Testis (tissue), 3 donors: ENCODE data around the gene ESR1. TPM values are rescaled to one million over a fixed set of nuclear protein-coding genes. Genes with fewer than 3 reads are reported as not detected.
A peak's percentile ranks its signal among the peaks of the same experiment; 100 is the strongest.

Source experiments
- DNase-seq: peaks from one replicate; pipeline ENCODE4 v3.0.0-alpha.2; 2019
- H3K27ac ChIP-seq, 2 donors: fragments of 200-600 bp; sonication (generic); one replicate each; pipeline ENCODE4 v1.5.1; 2019
- H3K27me3 ChIP-seq: fragments of 200-600 bp; sonication (generic); one replicate; pipeline ENCODE4 v1.5.1; 2019
- H3K36me3 ChIP-seq: fragments of 200-600 bp; sonication (generic); one replicate; pipeline ENCODE4 v1.5.1; 2017; ENCODE audit warnings: low read depth; ENCODE audit errors: missing control alignments
- H3K4me1 ChIP-seq: fragments of 200-600 bp; sonication (generic); one replicate; pipeline ENCODE4 v1.5.1; 2019
- H3K4me3 ChIP-seq, 2 donors: fragments of 200-600 bp; sonication (generic); one replicate each; pipeline ENCODE4 v1.5.1; 2017 to 2019
- H3K9me3 ChIP-seq: fragments of 200-600 bp; sonication (generic); one replicate; pipeline ENCODE4 v1.5.1; 2017
- CTCF ChIP-seq, 3 experiments: fragments of 450-650 bp in 2 of 3; fragments of 200-600 bp in 1 of 3; sonication (generic) in 1 of 3; IDR thresholded peaks; one replicate each; pipeline ENCODE4 v1.5.1; 2016 to 2019; ENCODE audit warnings: antibody characterized with exemption in 3 of 3, mild to moderate bottlenecking in 2 of 3, moderate library complexity in 1 of 3
- POLR2A ChIP-seq: fragments of 450-650 bp; IDR thresholded peaks from one replicate; pipeline ENCODE4 v1.6.1; 2017; ENCODE audit warnings: antibody characterized with exemption, mild to moderate bottlenecking, moderate library complexity
- WGBS, 2 donors: methylation state at CpG; one replicate each; pipeline ENCODE4 v1.1.5; 2018; 5-methylcytosine and 5-hydroxymethylcytosine counted together
- intact Hi-C: fragments of 100-400 bp; cut with DNase I; formaldehyde crosslinking; loops from one replicate; pipeline ENCODE4 v1.15.1; 2023; ENCODE audit warnings: low total_unique reads
- polyA plus RNA-seq: library from polyadenylated mRNA; stranded (reverse); fragments of 350-450 nt; fragmentation: Illumina TruSeq; extraction: RNeasy Lipid Tissue Mini Kit (QIAGEN cat#74804); gene quantifications from one replicate; pipeline ENCODE4 v1.2.3, GENCODE V29; 2014; ENCODE audit warnings: low read depth, low replicate concordance; ENCODE audit not compliant: insufficient read depth
- total RNA-seq, 2 donors: library from RNA; depleted of rRNA; stranded (reverse); fragments of >200 nt; gene quantifications; one replicate each; pipeline ENCODE4 v1.2.3, GENCODE V29; 2016

ESR1 gene
- total and polyA plus RNA-seq, 3 donors from 2014 or later: 4.3 to 9.3 (median 8.1) TPM

GRCh38 chr6:151992091-151992490 is 184.6 kb downstream of the ESR1 start:
- Histone ChIP-seq H3K36me3 (no peaks in the 10 kb centered on the region), H3K27ac (no peak overlapping the region), H3K4me1 (no peaks in the 10 kb centered on the region), H3K9me3 (no peaks in the 10 kb centered on the region), H3K4me3 (no peak overlapping the region), H3K27me3 (no peaks in the 10 kb centered on the region)
- 83 to 84% methylated on average over 5 of the region's 5 CpGs for WGBS, 2 donors
- TF ChIP-seq POLR2A (no peak), CTCF (IDR thresholded peaks at IDR 0.05) (no peak)
- intact Hi-C loops: no loop called here
- no peak for DNase-seq

- H3K36me3 ChIP-seq: no peaks in the 10 kb centered on the region
- DNase-seq: peak; percentile 33
- H3K27ac ChIP-seq: no peak overlapping the region
- 44 to 51% methylated on average over 3 of the region's 3 CpGs for WGBS, 2 donors
- no peaks in the 10 kb centered on the region for H3K27me3 ChIP-seq
- no peaks in the 10 kb centered on the region for H3K9me3 ChIP-seq
- TF ChIP-seq POLR2A: no peak
- no peak for TF ChIP-seq CTCF (IDR thresholded peaks at IDR 0.05)
- intact Hi-C loops: no loop called here
- H3K4me3 ChIP-seq: no peak overlapping the region
- H3K4me1 ChIP-seq: no peaks in the 10 kb centered on the region
Measured at GRCh38 chr6:151993364-151993763, 185.9 kb downstream of the ESR1 start.

GRCh38 chr6:151998784-151999183 is 191.3 kb downstream of the ESR1 start:
- Histone ChIP-seq H3K4me1 (no peaks in the 10 kb centered on the region), H3K27ac (no peak overlapping the region), H3K36me3 (no peaks in the 10 kb centered on the region), H3K27me3 (no peaks in the 10 kb centered on the region), H3K4me3 (no peak overlapping the region), H3K9me3 (no peaks in the 10 kb centered on the region)
- no peak for DNase-seq
- TF ChIP-seq POLR2A (no peak), CTCF (IDR thresholded peaks at IDR 0.05) (no peak)
- 100% methylated on average over 1 of the region's 1 CpG for WGBS, 2 donors
- intact Hi-C loops: no loop called here

- no peaks in the 10 kb centered on the region for H3K36me3 ChIP-seq
- H3K4me3 ChIP-seq: no peak overlapping the region
- no peaks in the 10 kb centered on the region for H3K4me1 ChIP-seq
- H3K27me3 ChIP-seq: no peaks in the 10 kb centered on the region
- intact Hi-C loops: no loop called here
- H3K27ac ChIP-seq: no peak overlapping the region
- 87 to 95% methylated on average over 1 of the region's 1 CpG for WGBS, 2 donors
- no peaks in the 10 kb centered on the region for H3K9me3 ChIP-seq
- TF ChIP-seq CTCF (IDR thresholded peaks at IDR 0.05) (no peak), POLR2A (no peak)
- DNase-seq: no peak
Measured at GRCh38 chr6:151999194-151999593, 191.7 kb downstream of the ESR1 start.

- TF ChIP-seq POLR2A (no peak), CTCF (IDR thresholded peaks at IDR 0.05) (no peak)
- no peak overlapping the region for H3K4me3 ChIP-seq
- no peaks in the 10 kb centered on the region for H3K4me1 ChIP-seq
- no peaks in the 10 kb centered on the region for H3K27me3 ChIP-seq
- intact Hi-C loops: no loop called here
- H3K27ac ChIP-seq: no peak overlapping the region
- no peak for DNase-seq
- H3K36me3 ChIP-seq: no peaks in the 10 kb centered on the region
- H3K9me3 ChIP-seq: no peaks in the 10 kb centered on the region
Measured at GRCh38 chr6:152001408-152001807, 193.9 kb downstream of the ESR1 start.
